Spleen (tissue), 7 donors: ENCODE results near the gene PDE8B.

Experiments used
- POLR2AphosphoS5 ChIP-seq, 3 donors: sonication (generic); formaldehyde crosslinking; IDR thresholded peaks; one replicate each; pipeline ENCODE4 v1.5.1; 2017; ENCODE audit warnings: antibody characterized with exemption in 3 of 3
- TF ChIP-seq, protein P1 (sequence below), 11 experiments: fragments of 200-600 bp in 7 of 11; fragments of 450-650 bp in 4 of 11; sonication (generic) in 4 of 11; IDR thresholded peaks in 8 of 11; conservative IDR thresholded peaks in 3 of 11; 1 replicate in 7 of 11; 2 replicates in 4 of 11; pipeline versions ENCODE4 v1.4.0 to v1.8.0; 2016 to 2021; ENCODE audit warnings: antibody characterized with exemption in 11 of 11, inconsistent platforms in 4 of 11, mild to moderate bottlenecking in 1 of 11
- donor health status: DM: no; HTN: no; CAD: no; lungs with moderate emphysema.
- donor health status: DM: no; HTN: no; CAD: no.
- donor health status: DM: no; HTN: no; CAD: no.

DNA sequence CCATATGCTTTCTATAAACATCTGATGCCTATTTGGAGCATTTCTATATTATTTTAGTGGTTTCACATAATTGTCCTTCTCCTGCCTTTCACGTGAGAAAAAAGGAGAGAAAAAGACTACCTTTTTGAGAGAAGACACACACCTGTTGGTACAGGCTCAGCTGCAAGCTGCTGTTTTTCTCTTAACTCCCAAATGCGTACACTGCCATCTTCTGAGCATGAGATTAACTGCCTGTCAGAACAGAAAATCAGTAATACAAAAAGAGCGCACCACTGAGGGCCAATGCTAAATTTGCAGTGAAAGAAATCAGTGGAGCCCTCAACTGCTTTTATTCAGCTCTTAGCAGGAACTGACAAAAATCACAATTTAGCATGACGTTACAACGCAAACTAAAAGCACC lies 226.7 kb downstream of the PDE8B start:
- TF ChIP-seq, protein P1, sequence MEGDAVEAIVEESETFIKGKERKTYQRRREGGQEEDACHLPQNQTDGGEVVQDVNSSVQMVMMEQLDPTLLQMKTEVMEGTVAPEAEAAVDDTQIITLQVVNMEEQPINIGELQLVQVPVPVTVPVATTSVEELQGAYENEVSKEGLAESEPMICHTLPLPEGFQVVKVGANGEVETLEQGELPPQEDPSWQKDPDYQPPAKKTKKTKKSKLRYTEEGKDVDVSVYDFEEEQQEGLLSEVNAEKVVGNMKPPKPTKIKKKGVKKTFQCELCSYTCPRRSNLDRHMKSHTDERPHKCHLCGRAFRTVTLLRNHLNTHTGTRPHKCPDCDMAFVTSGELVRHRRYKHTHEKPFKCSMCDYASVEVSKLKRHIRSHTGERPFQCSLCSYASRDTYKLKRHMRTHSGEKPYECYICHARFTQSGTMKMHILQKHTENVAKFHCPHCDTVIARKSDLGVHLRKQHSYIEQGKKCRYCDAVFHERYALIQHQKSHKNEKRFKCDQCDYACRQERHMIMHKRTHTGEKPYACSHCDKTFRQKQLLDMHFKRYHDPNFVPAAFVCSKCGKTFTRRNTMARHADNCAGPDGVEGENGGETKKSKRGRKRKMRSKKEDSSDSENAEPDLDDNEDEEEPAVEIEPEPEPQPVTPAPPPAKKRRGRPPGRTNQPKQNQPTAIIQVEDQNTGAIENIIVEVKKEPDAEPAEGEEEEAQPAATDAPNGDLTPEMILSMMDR (IDR thresholded peaks at IDR 0.05 in 8 of 11, conservative IDR thresholded peaks at IDR 0.05 in 3 of 11), result no peak
- no peak for TF ChIP-seq POLR2AphosphoS5 (IDR thresholded peaks at IDR 0.05)
